DMS153 treated with DMSO at 0.1 percent for 48 hours (cell line): ENCODE data around the gene PADI3.

Experiments
- DNase-seq: peaks from one replicate; lab custom pipeline; 2025; ENCODE audit not compliant: unreplicated experiment; lab: John Stamatoyannopoulos, UW

The PADI3 gene

DNA sequence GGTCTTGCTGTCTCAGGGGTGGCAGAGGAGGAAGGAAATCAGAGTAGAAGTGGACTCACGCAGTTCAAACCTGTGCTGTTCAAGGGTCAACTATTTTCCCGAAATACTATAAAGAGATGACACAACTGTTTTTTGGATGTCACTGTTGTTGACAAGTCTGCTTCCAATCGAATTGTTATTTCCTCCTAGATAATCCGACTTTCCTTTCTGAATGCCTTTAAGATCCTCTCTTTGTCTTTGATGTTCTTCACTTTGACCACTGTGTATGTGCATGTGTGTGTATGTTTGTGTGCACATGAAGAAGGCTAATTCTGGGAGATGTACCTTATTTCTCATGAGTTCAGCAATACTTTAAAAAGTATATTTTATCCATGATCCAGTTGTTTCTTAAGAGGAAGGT lies 80.7 kb downstream of the PADI3 start:
- no peak for DNase-seq

DNA sequence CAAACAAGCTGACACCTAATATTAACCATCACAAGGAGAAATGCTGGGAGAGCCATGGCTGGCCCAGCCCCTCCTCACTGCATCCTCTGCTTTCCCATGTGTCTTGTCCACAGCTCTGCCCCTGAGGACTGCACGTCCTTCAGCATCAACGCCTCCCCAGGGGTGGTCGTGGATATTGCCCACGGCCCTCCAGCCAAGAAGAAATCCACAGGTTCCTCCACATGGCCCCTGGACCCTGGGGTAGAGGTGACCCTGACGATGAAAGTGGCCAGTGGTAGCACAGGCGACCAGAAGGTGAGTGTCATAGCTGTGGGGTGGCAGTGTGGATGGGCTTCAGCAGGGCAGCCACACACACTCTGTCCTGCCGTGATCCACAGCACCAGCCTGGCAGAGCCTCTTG lies 82.0 kb downstream of the PADI3 start:
- DNase-seq = no peak

DNA sequence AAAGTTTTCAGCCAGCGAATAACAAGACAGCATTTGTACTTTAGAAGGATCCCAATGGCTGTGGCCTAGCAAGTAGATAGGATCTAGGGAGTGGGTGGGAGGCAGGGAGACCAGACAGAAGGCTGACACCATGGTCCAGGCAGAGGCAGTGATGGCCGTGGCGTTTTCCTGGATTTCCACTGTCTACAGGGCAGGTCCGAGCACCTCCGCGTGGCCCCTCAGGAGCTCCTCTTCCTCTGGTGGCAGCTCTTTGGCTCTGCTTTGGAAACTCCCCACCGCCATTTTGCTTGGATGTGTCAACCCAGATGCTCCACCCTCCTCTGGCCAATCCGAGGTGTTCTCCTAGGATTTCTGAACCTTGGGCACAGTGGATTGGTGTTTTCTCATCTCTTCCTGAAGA lies 84.2 kb downstream of the PADI3 start:
- no peak for DNase-seq
